ENCODE measurements around the gene PAWR.
"Not testable (repeated sequence)": the region's sequence is repeated elsewhere in the genome, so short reads cannot be mapped to it uniquely, and the experiment has no call there.

The PAWR gene

DNA sequence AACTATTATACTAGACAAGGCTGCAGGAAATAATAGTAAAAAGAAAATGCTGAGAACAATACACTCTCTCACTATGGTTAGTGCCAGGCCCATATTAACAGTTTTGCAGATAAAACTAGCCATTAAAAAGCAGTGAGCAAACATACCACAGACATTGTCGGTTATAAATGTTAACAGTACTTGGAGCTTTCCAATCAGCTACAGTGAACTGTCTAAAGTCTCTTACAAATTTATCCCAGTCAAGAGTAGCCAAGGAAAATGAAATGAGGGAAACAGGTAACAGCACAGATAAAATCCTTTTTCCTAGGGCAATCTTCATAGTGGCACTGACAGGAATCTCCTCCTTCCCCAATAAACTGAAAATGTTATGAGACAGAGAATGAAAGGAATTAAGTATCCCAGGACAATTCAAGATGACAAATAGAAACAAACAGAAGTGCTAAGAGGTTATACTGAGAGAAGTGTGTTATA lies 30.8 kb downstream of the PAWR start:
- Histone ChIP-seq H3K27ac (ENCODE audit: low read depth, low read length) (no peak overlapping the region), H3K4me1 (ENCODE audit: control insufficient read depth, insufficient read depth, low read length) (peaks cover 4% of the 10 kb centered on the region), H3K9ac (ENCODE audit: low read length) (no peak overlapping the region), H3K36me3 (ENCODE audit: control insufficient read depth, insufficient read depth, low read length) (no peaks in the 10 kb centered on the region), H3K27me3 (ENCODE audit: control insufficient read depth, insufficient read depth, low read length) (no peaks in the 10 kb centered on the region), H3K4me3 (ENCODE audit: low read length) (no peak overlapping the region)

DNA sequence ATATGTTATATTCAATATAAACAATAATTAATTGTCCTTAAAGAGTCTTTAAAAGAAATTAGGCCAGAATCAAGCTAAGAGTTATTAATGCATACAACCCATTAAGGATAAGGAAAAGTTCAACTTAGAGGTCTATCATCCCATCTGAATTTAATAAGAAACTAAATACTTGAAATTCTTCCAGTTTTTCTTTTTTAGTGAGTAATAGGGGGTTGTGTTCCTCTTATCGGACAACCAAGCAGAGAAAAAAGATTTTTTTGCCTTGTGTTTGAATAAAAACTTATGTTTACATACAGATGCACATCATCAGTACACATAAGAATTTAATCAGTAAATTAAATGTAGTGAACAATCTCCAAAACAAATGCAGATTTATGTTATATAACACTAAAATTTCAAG lies 32.5 kb downstream of the PAWR start:
- no peak overlapping the region for H3K9ac ChIP-seq (ENCODE audit: low read length)
- H3K4me1 ChIP-seq (ENCODE audit: control insufficient read depth, insufficient read depth, low read length), result peaks cover 4% of the 10 kb centered on the region
- no peak overlapping the region for H3K4me3 ChIP-seq (ENCODE audit: low read length)
- H3K27ac ChIP-seq (ENCODE audit: low read depth, low read length), result no peak overlapping the region
- no peaks in the 10 kb centered on the region for H3K36me3 ChIP-seq (ENCODE audit: control insufficient read depth, insufficient read depth, low read length)
- no peaks in the 10 kb centered on the region for H3K27me3 ChIP-seq (ENCODE audit: control insufficient read depth, insufficient read depth, low read length)

DNA sequence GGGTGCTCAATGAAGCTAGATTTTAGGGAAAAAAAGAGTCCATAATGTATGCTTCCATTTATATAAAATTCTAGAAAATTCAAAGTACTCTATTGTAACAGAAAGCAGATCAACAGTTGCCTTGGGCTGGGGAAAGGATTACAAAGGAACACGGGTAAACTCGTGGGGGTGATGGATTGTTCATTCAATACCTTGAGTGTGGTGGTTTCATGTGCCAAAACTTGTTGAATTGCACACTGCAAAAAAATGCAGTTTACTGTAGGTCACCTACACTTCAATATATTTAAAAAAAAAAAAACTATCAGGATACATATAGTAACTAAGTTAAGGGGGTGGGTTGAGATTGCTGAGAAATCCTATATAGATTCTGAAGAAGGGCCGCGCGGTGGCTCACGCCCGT lies 33.6 kb downstream of the PAWR start:
- H3K27ac ChIP-seq (ENCODE audit: low read depth, low read length), result no peak overlapping the region
- H3K36me3 ChIP-seq (ENCODE audit: control insufficient read depth, insufficient read depth, low read length), result no peaks in the 10 kb centered on the region
- H3K9ac ChIP-seq (ENCODE audit: low read length), result no peak overlapping the region
- no peak overlapping the region for H3K4me3 ChIP-seq (ENCODE audit: low read length)
- H3K4me1 ChIP-seq (ENCODE audit: control insufficient read depth, insufficient read depth, low read length), result peaks cover 4% of the 10 kb centered on the region
- H3K27me3 ChIP-seq (ENCODE audit: control insufficient read depth, insufficient read depth, low read length), result no peaks in the 10 kb centered on the region

DNA sequence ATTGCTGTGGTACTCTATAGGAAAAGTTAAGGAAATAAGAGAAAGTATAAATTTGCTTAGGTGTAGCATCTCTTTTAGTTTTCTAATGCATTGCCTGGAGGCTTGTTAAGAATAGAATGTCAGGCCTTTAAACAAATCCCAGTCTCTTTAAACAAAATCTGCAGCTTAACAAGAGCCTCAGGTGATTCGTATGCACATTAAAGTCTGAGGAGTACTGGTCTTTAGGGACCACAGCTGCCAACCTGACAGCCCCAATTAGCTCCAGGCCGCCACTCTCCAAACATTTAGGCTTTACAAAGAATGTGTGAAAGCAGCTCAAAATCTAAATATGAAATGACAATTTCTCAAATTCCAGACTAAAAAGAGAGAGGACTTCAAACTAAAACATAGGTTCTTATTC lies 35.7 kb downstream of the PAWR start:
- Histone ChIP-seq H3K9ac (ENCODE audit: low read length) (no peak overlapping the region), H3K4me3 (ENCODE audit: low read length) (no peak overlapping the region), H3K27ac (ENCODE audit: low read depth, low read length) (no peak overlapping the region), H3K27me3 (ENCODE audit: control insufficient read depth, insufficient read depth, low read length) (no peaks in the 10 kb centered on the region), H3K4me1 (ENCODE audit: control insufficient read depth, insufficient read depth, low read length) (peaks cover 4% of the 10 kb centered on the region), H3K36me3 (ENCODE audit: control insufficient read depth, insufficient read depth, low read length) (no peaks in the 10 kb centered on the region)

DNA sequence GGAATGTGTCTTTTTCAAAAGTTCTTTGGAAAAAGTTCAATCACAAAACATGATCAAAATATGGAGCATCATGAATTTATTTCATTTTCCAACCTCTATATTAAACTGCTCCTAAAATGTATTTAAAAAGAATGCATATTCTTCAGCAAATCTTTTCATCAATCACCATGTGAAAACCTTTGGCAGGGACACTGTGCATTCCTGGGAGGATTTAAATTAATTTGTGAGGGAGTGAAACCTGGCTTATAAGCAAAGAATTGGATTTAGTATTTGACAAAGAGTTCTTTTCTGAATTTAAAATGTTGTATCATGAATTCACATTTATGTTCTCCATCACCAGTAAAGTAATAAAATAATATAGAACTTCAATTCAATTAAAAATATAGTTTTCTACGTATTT lies 38.2 kb downstream of the PAWR start:
- Histone ChIP-seq H3K4me3 (ENCODE audit: low read length) (no peak overlapping the region), H3K36me3 (ENCODE audit: control insufficient read depth, insufficient read depth, low read length) (no peaks in the 10 kb centered on the region), H3K9ac (ENCODE audit: low read length) (no peak overlapping the region), H3K27ac (ENCODE audit: low read depth, low read length) (no peak overlapping the region), H3K27me3 (ENCODE audit: control insufficient read depth, insufficient read depth, low read length) (no peaks in the 10 kb centered on the region), H3K4me1 (ENCODE audit: control insufficient read depth, insufficient read depth, low read length) (no peaks in the 10 kb centered on the region)

DNA sequence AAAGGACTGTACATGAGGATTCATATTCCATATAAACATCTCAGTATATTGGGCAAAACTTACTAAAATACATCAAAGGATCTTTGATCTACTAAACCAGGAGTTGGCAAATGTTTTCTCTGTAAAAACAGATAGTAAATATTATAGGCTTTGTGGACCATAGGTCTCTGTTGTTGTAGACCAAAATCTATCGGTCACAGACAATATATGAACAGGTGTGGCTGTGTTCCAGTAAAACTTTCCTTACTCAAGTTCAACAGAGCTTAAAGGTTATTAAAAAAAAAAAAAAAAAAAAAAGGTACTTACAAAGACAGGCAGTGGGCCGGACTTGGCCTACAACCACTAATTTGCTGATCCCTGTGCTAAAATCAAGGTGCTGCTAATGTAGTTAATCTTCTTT lies 40.3 kb downstream of the PAWR start:
- H3K9ac ChIP-seq (ENCODE audit: low read length), result no peak overlapping the region
- H3K36me3 ChIP-seq (ENCODE audit: control insufficient read depth, insufficient read depth, low read length), result no peaks in the 10 kb centered on the region

DNA sequence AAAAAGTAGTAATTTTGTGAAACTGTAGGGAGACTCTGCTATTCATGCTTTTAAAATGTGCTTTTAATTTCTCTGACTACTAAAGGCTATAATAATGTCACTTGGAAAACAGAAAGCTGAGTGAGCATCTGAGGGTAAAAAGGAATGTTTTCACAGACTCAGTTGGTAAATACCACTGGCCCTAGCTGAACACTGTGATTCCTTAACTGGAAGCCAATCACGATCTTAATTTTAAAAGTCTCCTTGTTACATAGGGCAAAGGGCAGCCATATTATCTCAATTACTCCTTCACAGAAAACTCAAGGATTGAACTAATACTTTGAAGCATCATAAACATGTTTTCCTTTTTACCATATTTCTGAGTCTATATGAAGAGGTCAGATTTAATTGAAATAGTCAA lies 41.9 kb downstream of the PAWR start:
- Histone ChIP-seq H3K36me3 (ENCODE audit: control insufficient read depth, insufficient read depth, low read length) (no peaks in the 10 kb centered on the region), H3K4me3 (ENCODE audit: low read length) (no peak overlapping the region), H3K27ac (ENCODE audit: low read depth, low read length) (no peak overlapping the region), H3K27me3 (ENCODE audit: control insufficient read depth, insufficient read depth, low read length) (no peaks in the 10 kb centered on the region), H3K4me1 (ENCODE audit: control insufficient read depth, insufficient read depth, low read length) (peaks cover 3% of the 10 kb centered on the region), H3K9ac (ENCODE audit: low read length) (no peak overlapping the region)

More for the DNA sequence above, 40.3 kb downstream of the PAWR start:
- Histone ChIP-seq H3K27ac (ENCODE audit: low read depth, low read length) (no peak overlapping the region), H3K27me3 (ENCODE audit: control insufficient read depth, insufficient read depth, low read length) (no peaks in the 10 kb centered on the region), H3K4me3 (ENCODE audit: low read length) (no peak overlapping the region), H3K4me1 (ENCODE audit: control insufficient read depth, insufficient read depth, low read length) (no peaks in the 10 kb centered on the region)

DNA sequence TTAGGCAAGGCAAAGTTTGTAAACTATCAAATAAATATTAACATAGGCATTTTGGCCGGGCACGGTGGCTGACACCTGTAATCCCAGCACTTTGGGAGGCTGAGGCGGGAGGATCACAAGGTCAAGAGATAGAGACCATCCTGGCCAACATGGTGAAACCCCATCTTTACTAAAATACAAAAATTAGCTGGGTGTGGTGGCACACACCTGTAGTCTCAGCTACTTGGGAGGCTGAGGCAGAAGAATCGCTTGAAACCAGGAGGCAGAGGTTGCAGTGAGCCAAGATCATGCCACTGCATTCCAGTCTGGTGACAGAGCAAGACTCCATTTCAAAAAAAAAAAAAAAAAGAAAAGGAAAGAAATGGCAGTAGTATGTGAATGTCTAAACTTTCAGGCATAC lies 43.9 kb downstream of the PAWR start:
- H3K36me3 ChIP-seq (ENCODE audit: control insufficient read depth, insufficient read depth, low read length); H3K4me3 ChIP-seq (ENCODE audit: low read length); H3K9ac ChIP-seq (ENCODE audit: low read length): not testable (repeated sequence)

DNA sequence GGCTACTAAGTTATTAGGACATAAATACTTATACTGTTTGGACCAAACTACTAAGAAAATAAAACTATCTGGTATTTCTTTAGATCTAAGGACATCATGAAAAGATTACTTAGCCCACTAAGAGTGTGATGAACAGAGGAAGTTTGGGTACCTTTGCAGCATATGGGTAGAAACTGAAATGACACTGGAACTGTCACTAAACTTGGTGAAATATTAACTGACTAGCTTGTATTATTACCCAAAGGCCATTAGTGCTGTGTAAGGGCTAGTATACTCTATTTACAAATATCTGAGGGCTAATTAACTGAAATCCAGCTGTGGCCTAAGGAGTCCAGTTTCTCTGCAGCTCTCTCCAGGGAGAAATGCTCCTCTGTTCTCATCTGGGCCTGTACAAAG lies 45.5 kb downstream of the PAWR start:
- H3K27ac ChIP-seq (ENCODE audit: low read depth, low read length), result no peak overlapping the region
- no peaks in the 10 kb centered on the region for H3K27me3 ChIP-seq (ENCODE audit: control insufficient read depth, insufficient read depth, low read length)
- H3K36me3 ChIP-seq (ENCODE audit: control insufficient read depth, insufficient read depth, low read length), result no peaks in the 10 kb centered on the region
- peaks cover 3% of the 10 kb centered on the region for H3K4me1 ChIP-seq (ENCODE audit: control insufficient read depth, insufficient read depth, low read length)
- no peak overlapping the region for H3K9ac ChIP-seq (ENCODE audit: low read length)
- no peak overlapping the region for H3K4me3 ChIP-seq (ENCODE audit: low read length)

More for the DNA sequence above, 43.9 kb downstream of the PAWR start:
- not testable (repeated sequence) for H3K27ac ChIP-seq (ENCODE audit: low read depth, low read length); H3K27me3 ChIP-seq (ENCODE audit: control insufficient read depth, insufficient read depth, low read length); H3K4me1 ChIP-seq (ENCODE audit: control insufficient read depth, insufficient read depth, low read length)

DNA sequence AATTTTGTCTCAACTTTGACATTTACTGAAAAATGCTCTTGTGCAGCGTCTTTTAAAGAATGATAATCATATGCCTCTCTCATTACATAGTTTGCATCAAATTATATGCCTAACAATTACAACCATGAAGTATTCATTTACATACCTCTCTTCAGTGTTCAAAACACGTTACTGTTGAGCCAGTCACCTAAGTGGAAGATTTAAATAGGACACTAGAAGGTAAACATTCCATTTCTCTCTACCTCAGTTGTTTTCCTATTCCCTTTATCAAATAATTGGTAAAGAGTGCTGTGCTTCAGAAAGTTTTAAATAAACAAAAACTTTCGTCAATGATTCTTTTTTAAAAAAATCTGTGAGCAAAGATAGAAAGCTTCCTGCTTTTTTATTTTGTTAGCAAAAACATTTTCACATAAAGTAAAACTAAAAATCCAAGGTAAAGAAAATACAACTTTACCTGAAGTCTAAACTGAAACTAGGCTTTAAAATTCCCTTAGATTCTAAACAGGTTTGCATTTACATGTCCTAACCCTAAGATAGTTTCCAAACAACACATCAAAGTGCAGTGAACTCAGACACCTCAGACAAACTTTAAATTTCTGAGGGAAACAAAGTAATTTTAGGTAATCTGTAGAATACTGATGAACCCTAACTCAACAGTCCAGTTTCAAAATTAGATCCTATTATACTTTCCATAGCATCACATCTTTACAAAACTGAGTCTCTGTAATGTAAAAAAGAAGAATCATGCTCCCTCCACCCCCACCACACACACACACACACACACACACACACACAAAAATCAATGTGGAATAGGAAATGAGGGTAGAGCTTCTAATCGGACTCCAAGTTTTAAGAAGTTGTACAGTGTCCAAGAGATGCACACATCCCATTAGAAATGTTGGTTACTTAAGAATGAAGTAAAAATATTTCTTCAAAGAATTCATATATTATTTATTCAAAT lies 46.2 kb downstream of the PAWR start:
- Histone ChIP-seq H3K9ac (ENCODE audit: low read length) (no peak overlapping the region), H3K27me3 (ENCODE audit: control insufficient read depth, insufficient read depth, low read length) (no peaks in the 10 kb centered on the region), H3K36me3 (ENCODE audit: control insufficient read depth, insufficient read depth, low read length) (no peaks in the 10 kb centered on the region), H3K4me1 (ENCODE audit: control insufficient read depth, insufficient read depth, low read length) (peaks cover 3% of the 10 kb centered on the region), H3K27ac (ENCODE audit: low read depth, low read length) (no peak overlapping the region), H3K4me3 (ENCODE audit: low read length) (no peak overlapping the region)

DNA sequence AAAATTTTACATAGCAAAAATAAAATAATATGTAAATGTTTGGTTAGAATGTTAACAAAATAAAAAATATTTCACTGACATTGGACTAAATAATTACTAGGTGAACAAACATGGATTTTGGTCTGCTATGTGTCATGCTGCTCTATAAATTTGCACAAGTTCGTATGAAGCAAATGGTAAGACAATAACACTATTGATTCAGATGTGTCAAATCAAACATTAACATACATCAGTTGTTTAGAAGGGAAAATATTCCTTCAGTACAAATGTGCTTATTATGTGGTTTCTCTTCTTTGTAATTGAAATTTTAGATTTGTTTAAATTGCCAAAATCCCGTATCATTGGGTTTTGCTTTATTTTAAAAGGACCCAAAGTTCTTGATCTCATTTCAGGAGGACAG lies 46.9 kb downstream of the PAWR start:
- H3K27me3 ChIP-seq (ENCODE audit: control insufficient read depth, insufficient read depth, low read length), result no peaks in the 10 kb centered on the region
- no peaks in the 10 kb centered on the region for H3K36me3 ChIP-seq (ENCODE audit: control insufficient read depth, insufficient read depth, low read length)
- no peak overlapping the region for H3K27ac ChIP-seq (ENCODE audit: low read depth, low read length)
- H3K9ac ChIP-seq (ENCODE audit: low read length), result no peak overlapping the region
- H3K4me1 ChIP-seq (ENCODE audit: control insufficient read depth, insufficient read depth, low read length), result peaks cover 3% of the 10 kb centered on the region
- H3K4me3 ChIP-seq (ENCODE audit: low read length), result no peak overlapping the region

DNA sequence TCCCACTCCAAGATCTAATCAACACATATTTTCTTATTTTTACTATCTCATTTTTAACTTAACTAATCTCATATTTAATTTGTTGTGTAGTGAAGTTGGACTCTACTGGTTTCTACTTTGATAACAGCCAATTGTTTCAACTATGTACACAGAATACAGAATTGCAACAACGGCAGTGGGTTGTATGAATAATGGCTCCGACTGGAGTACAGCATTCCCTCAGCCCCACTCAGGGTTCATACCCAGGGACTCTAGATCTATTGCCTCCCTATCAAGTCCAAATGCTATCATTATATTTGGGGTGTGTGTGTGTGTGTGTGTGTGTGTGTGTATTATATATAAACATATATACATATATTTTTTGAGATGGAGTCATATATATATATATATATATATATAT lies 52.3 kb downstream of the PAWR start:
- Histone ChIP-seq H3K27ac (ENCODE audit: low read depth, low read length) (no peak overlapping the region), H3K27me3 (ENCODE audit: control insufficient read depth, insufficient read depth, low read length) (no peaks in the 10 kb centered on the region), H3K4me1 (ENCODE audit: control insufficient read depth, insufficient read depth, low read length) (no peaks in the 10 kb centered on the region), H3K4me3 (ENCODE audit: low read length) (no peak overlapping the region), H3K9ac (ENCODE audit: low read length) (no peak overlapping the region), H3K36me3 (ENCODE audit: control insufficient read depth, insufficient read depth, low read length) (no peaks in the 10 kb centered on the region)

DNA sequence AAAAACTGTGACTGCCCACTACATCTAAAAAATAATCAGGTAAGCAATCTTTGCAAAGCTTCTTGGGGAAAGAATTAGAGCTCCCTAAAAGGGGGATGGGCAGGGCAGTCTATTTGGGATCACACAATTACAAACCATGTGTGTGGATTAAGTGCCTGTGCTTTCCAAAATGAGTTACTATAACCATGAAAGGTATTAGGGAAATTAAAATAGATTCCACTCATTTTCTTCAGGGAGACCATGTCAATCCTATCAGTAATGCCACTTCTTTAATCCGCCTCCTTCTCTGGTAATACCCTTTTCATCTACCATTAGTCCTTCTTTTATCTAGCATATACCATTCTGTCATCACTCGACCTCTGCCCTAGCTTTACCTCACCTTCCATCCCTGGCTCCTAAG lies 53.7 kb downstream of the PAWR start:
- no peak overlapping the region for H3K27ac ChIP-seq (ENCODE audit: low read depth, low read length)
- no peak overlapping the region for H3K4me3 ChIP-seq (ENCODE audit: low read length)
- no peaks in the 10 kb centered on the region for H3K27me3 ChIP-seq (ENCODE audit: control insufficient read depth, insufficient read depth, low read length)
- H3K4me1 ChIP-seq (ENCODE audit: control insufficient read depth, insufficient read depth, low read length), result no peaks in the 10 kb centered on the region
- H3K36me3 ChIP-seq (ENCODE audit: control insufficient read depth, insufficient read depth, low read length), result no peaks in the 10 kb centered on the region
- no peak overlapping the region for H3K9ac ChIP-seq (ENCODE audit: low read length)
